ENCODE results near the gene ALDH1A1. TPM values are rescaled to one million over a fixed set of nuclear protein-coding genes. Genes with fewer than 3 reads are reported as not detected.

Gene ALDH1A1
- 0.25 and 0.28 TPM in 2 replicates for polyA plus RNA-seq (2013)

GRCh38 chr9:72952914-72953313, at the start of gene ALDH1A1:
TSS of gene ALDH1A1 (minus strand) at chr9:72953053. CDS start at chr9:72953000, 53 bp downstream.
- no peak within 1 kb of the TSS for H4K8ac ChIP-seq (ENCODE audit: low read depth, low read length)
- no peak within 1 kb of the TSS for H2BK120ac ChIP-seq (ENCODE audit: insufficient read depth, low read length, poor library complexity)
- no peak within 1 kb of the TSS for H3K14ac ChIP-seq (ENCODE audit: low read length)
- no peak within 1 kb of the TSS for H3K27ac ChIP-seq (ENCODE audit: low read depth, low read length)
- DNase-seq: peak in 1 of 2 donors; percentile 12
- no peak within 1 kb of the TSS for H3K4me2 ChIP-seq (ENCODE audit: low read length)
- H3K79me2 ChIP-seq (ENCODE audit: control insufficient read depth, insufficient read depth, low read length, poor library complexity): no peaks in the 10 kb centered on the region
- no peak within 1 kb of the TSS for H2BK5ac ChIP-seq (ENCODE audit: low read depth, low read length, poor library complexity)
- H2AK5ac ChIP-seq (ENCODE audit: low read length): no peak within 1 kb of the TSS
- no peaks in the 10 kb centered on the region for H3K79me1 ChIP-seq (ENCODE audit: low read length)
- H3K23ac ChIP-seq (ENCODE audit: low read length): no peak within 1 kb of the TSS
- no peaks in the 10 kb centered on the region for H3K36me3 ChIP-seq (ENCODE audit: control insufficient read depth in 1 of 2, insufficient read depth in 2 of 2, low read length in 2 of 2)
- H3K9ac ChIP-seq (ENCODE audit: low read length): no peak within 1 kb of the TSS
- no peaks in the 10 kb centered on the region for H3K4me1 ChIP-seq (ENCODE audit: control insufficient read depth in 1 of 2, insufficient read depth in 2 of 2, low read length in 2 of 2)
- H3K4ac ChIP-seq (ENCODE audit: low read depth, low read length): no peak within 1 kb of the TSS
- no peak within 1 kb of the TSS for H3K18ac ChIP-seq (ENCODE audit: low read length)
- no peaks in the 10 kb centered on the region for H3K27me3 ChIP-seq (ENCODE audit: insufficient read depth, low read length)
- H3K4me3 ChIP-seq (ENCODE audit: low read depth, low read length): no peak within 1 kb of the TSS
- WGBS (ENCODE audit: extremely low coverage, insufficient coverage, insufficient read length): no CpG with 5 or more reads among the region's 9 CpGs
- H2AFZ ChIP-seq (ENCODE audit: insufficient read depth, low read length, poor library complexity): no peak within 1 kb of the TSS
- no peaks in the 10 kb centered on the region for H3K9me3 ChIP-seq (ENCODE audit: insufficient read depth, low read depth, low read length)
- H4K12ac ChIP-seq (ENCODE audit: low read depth, low read length): no peak within 1 kb of the TSS
- no peak within 1 kb of the TSS for H2BK12ac ChIP-seq (ENCODE audit: low read length)
- H4K91ac ChIP-seq (ENCODE audit: low read depth, low read length): no peak within 1 kb of the TSS

- H3K4ac ChIP-seq (ENCODE audit: low read depth, low read length): no peak overlapping the region
- no peaks in the 10 kb centered on the region for H3K79me2 ChIP-seq (ENCODE audit: control insufficient read depth, insufficient read depth, low read length, poor library complexity)
- no peaks in the 10 kb centered on the region for H3K9me3 ChIP-seq (ENCODE audit: insufficient read depth, low read depth, low read length)
- WGBS (ENCODE audit: extremely low coverage, insufficient coverage, insufficient read length): no CpG with 5 or more reads among the region's 3 CpGs
- no peak overlapping the region for H4K91ac ChIP-seq (ENCODE audit: low read depth, low read length)
- no peak overlapping the region for H3K18ac ChIP-seq (ENCODE audit: low read length)
- no peak for DNase-seq
- no peaks in the 10 kb centered on the region for H3K79me1 ChIP-seq (ENCODE audit: low read length)
- no peak overlapping the region for H2BK12ac ChIP-seq (ENCODE audit: low read length)
- no peak overlapping the region for H3K4me2 ChIP-seq (ENCODE audit: low read length)
- no peak overlapping the region for H4K12ac ChIP-seq (ENCODE audit: low read depth, low read length)
- no peak overlapping the region for H3K14ac ChIP-seq (ENCODE audit: low read length)
- no peak overlapping the region for H2AFZ ChIP-seq (ENCODE audit: insufficient read depth, low read length, poor library complexity)
- no peaks in the 10 kb centered on the region for H3K27me3 ChIP-seq (ENCODE audit: insufficient read depth, low read length)
- H3K36me3 ChIP-seq (ENCODE audit: control insufficient read depth in 1 of 2, insufficient read depth in 2 of 2, low read length in 2 of 2): no peaks in the 10 kb centered on the region
- no peak overlapping the region for H2BK5ac ChIP-seq (ENCODE audit: low read depth, low read length, poor library complexity)
- no peak overlapping the region for H3K9ac ChIP-seq (ENCODE audit: low read length)
- no peak overlapping the region for H2AK5ac ChIP-seq (ENCODE audit: low read length)
- H3K23ac ChIP-seq (ENCODE audit: low read length): no peak overlapping the region
- H3K4me1 ChIP-seq (ENCODE audit: control insufficient read depth in 1 of 2, insufficient read depth in 2 of 2, low read length in 2 of 2): no peaks in the 10 kb centered on the region
- no peak overlapping the region for H3K27ac ChIP-seq (ENCODE audit: low read depth, low read length)
- H2BK120ac ChIP-seq (ENCODE audit: insufficient read depth, low read length, poor library complexity): no peak overlapping the region
- H3K4me3 ChIP-seq (ENCODE audit: low read depth, low read length): no peak overlapping the region
- no peak overlapping the region for H4K8ac ChIP-seq (ENCODE audit: low read depth, low read length)
Measured at GRCh38 chr9:73001860-73002259, 49.0 kb upstream of the ALDH1A1 start.

- no peaks in the 10 kb centered on the region for H3K79me2 ChIP-seq (ENCODE audit: control insufficient read depth, insufficient read depth, low read length, poor library complexity)
- H3K18ac ChIP-seq (ENCODE audit: low read length): no peak overlapping the region
- H3K4me3 ChIP-seq (ENCODE audit: low read depth, low read length): no peak overlapping the region
- H3K27me3 ChIP-seq (ENCODE audit: insufficient read depth, low read length): no peaks in the 10 kb centered on the region
- H4K8ac ChIP-seq (ENCODE audit: low read depth, low read length): no peak overlapping the region
- H2BK12ac ChIP-seq (ENCODE audit: low read length): no peak overlapping the region
- no peaks in the 10 kb centered on the region for H3K36me3 ChIP-seq (ENCODE audit: control insufficient read depth in 1 of 2, insufficient read depth in 2 of 2, low read length in 2 of 2)
- H3K14ac ChIP-seq (ENCODE audit: low read length): no peak overlapping the region
- no peak overlapping the region for H4K91ac ChIP-seq (ENCODE audit: low read depth, low read length)
- no peak overlapping the region for H2AFZ ChIP-seq (ENCODE audit: insufficient read depth, low read length, poor library complexity)
- no peak overlapping the region for H2AK5ac ChIP-seq (ENCODE audit: low read length)
- no peaks in the 10 kb centered on the region for H3K79me1 ChIP-seq (ENCODE audit: low read length)
- H3K23ac ChIP-seq (ENCODE audit: low read length): no peak overlapping the region
- no peak overlapping the region for H3K4ac ChIP-seq (ENCODE audit: low read depth, low read length)
- DNase-seq: no peak
- no peaks in the 10 kb centered on the region for H3K4me1 ChIP-seq (ENCODE audit: control insufficient read depth in 1 of 2, insufficient read depth in 2 of 2, low read length in 2 of 2)
- H4K12ac ChIP-seq (ENCODE audit: low read depth, low read length): no peak overlapping the region
- no peak overlapping the region for H2BK120ac ChIP-seq (ENCODE audit: insufficient read depth, low read length, poor library complexity)
- no peak overlapping the region for H3K4me2 ChIP-seq (ENCODE audit: low read length)
- H2BK5ac ChIP-seq (ENCODE audit: low read depth, low read length, poor library complexity): no peak overlapping the region
- no peak overlapping the region for H3K9ac ChIP-seq (ENCODE audit: low read length)
- no peak overlapping the region for H3K27ac ChIP-seq (ENCODE audit: low read depth, low read length)
- WGBS (ENCODE audit: extremely low coverage, insufficient coverage, insufficient read length): no CpG with 5 or more reads among the region's 4 CpGs
- H3K9me3 ChIP-seq (ENCODE audit: insufficient read depth, low read depth, low read length): no peaks in the 10 kb centered on the region
Measured at GRCh38 chr9:72998363-72998762, 45.5 kb upstream of the ALDH1A1 start.

GRCh38 chr9:72997387-72997995, 44.6 kb upstream of the ALDH1A1 start:
- Histone ChIP-seq H3K23ac (ENCODE audit: low read length) (no peak overlapping the region), H4K8ac (ENCODE audit: low read depth, low read length) (no peak overlapping the region)

More at GRCh38 chr9:72997387-72997995, 44.6 kb upstream of the ALDH1A1 start:
- no peak overlapping the region for H3K18ac ChIP-seq (ENCODE audit: low read length)
- H2BK5ac ChIP-seq (ENCODE audit: low read depth, low read length, poor library complexity): no peak overlapping the region
- H3K27me3 ChIP-seq (ENCODE audit: insufficient read depth, low read length): no peaks in the 10 kb centered on the region
- no peaks in the 10 kb centered on the region for H3K4me1 ChIP-seq (ENCODE audit: control insufficient read depth in 1 of 2, insufficient read depth in 2 of 2, low read length in 2 of 2)
- H3K4me3 ChIP-seq (ENCODE audit: low read depth, low read length): no peak overlapping the region
- H4K12ac ChIP-seq (ENCODE audit: low read depth, low read length): no peak overlapping the region
- peak overlapping the region; percentile 17 for H2AFZ ChIP-seq (ENCODE audit: insufficient read depth, low read length, poor library complexity)
- H3K14ac ChIP-seq (ENCODE audit: low read length): no peak overlapping the region
- no peak overlapping the region for H3K4ac ChIP-seq (ENCODE audit: low read depth, low read length)
- H2BK120ac ChIP-seq (ENCODE audit: insufficient read depth, low read length, poor library complexity): no peak overlapping the region
- no peak overlapping the region for H4K91ac ChIP-seq (ENCODE audit: low read depth, low read length)
- H2BK12ac ChIP-seq (ENCODE audit: low read length): no peak overlapping the region
- H2AK5ac ChIP-seq (ENCODE audit: low read length): no peak overlapping the region
- DNase-seq: no peak
- no peaks in the 10 kb centered on the region for H3K9me3 ChIP-seq (ENCODE audit: insufficient read depth, low read depth, low read length)
- no peaks in the 10 kb centered on the region for H3K79me2 ChIP-seq (ENCODE audit: control insufficient read depth, insufficient read depth, low read length, poor library complexity)
- H3K9ac ChIP-seq (ENCODE audit: low read length): no peak overlapping the region
- no peak overlapping the region for H3K27ac ChIP-seq (ENCODE audit: low read depth, low read length)
- no peaks in the 10 kb centered on the region for H3K36me3 ChIP-seq (ENCODE audit: control insufficient read depth in 1 of 2, insufficient read depth in 2 of 2, low read length in 2 of 2)
- no peaks in the 10 kb centered on the region for H3K79me1 ChIP-seq (ENCODE audit: low read length)
- H3K4me2 ChIP-seq (ENCODE audit: low read length): no peak overlapping the region
- WGBS (ENCODE audit: extremely low coverage, insufficient coverage, insufficient read length): no CpG with 5 or more reads among the region's 9 CpGs
